SK-N-SH (cell line): ENCODE data around the gene ASPSCR1.

Experiments
- CTCF ChIP-seq: fragments of 200-600 bp; sonication (generic); IDR thresholded peaks from 2 replicates; pipeline ENCODE4 v1.6.1; 2017; ENCODE audit warnings: antibody characterized with exemption, mild to moderate bottlenecking, moderate library complexity
- EZH2phosphoT487 ChIP-seq: fragments of 200-600 bp; sonication (generic); IDR thresholded peaks from 2 replicates; pipeline ENCODE4 v1.6.1; 2017; ENCODE audit warnings: low read depth, mixed run types, mild to moderate bottlenecking, antibody characterized with exemption, moderate library complexity, borderline replicate concordance
- FOXM1 ChIP-seq: IDR thresholded peaks from 2 replicates; pipeline ENCODE4 v1.4.0; 2012; ENCODE audit warnings: low read depth, mild to moderate bottlenecking
- MAX ChIP-seq: IDR thresholded peaks from 2 replicates; pipeline ENCODE4 v1.4.0; 2012; ENCODE audit warnings: low read depth
- NRF1 ChIP-seq: IDR thresholded peaks from 2 replicates; pipeline ENCODE4 v1.6.1; 2012; ENCODE audit warnings: low read depth, mild to moderate bottlenecking, low read length
- RAD21 ChIP-seq: IDR thresholded peaks from 2 replicates; pipeline ENCODE4 v1.6.1; 2012; ENCODE audit warnings: mild to moderate bottlenecking, low read length
- RXRA ChIP-seq: IDR thresholded peaks from 2 replicates; pipeline ENCODE4 v1.4.0; 2012; ENCODE audit warnings: low read depth, mild to moderate bottlenecking, borderline replicate concordance
- TCF12 ChIP-seq: IDR thresholded peaks from 2 replicates; pipeline ENCODE4 v1.4.0; 2012
- ZBTB33 ChIP-seq: IDR thresholded peaks from 2 replicates; pipeline ENCODE4 v1.4.0; 2012; ENCODE audit warnings: low read depth, borderline replicate concordance

DNA sequence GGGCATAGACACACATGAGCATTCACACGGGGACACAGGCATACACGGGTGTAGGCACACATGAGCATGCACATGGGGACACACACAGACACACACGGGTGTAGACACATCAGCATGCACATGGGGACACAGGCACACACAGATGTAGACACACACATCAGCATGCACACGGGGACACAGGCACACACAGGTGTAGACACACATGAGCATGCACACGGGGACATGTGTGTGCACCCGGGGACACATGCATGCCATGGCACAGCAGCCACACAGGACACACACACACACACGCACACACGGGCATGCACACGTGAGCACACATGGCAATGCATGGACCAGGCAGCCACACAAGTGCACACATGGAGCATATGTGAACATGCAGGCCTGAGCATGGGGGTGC lies 65.2 kb downstream of the ASPSCR1 start:
- TF ChIP-seq CTCF (no peak), RAD21 (no peak), EZH2phosphoT487 (no peak), NRF1 (no peak), TCF12 (no peak), ZBTB33 (no peak), RXRA (no peak), FOXM1 (no peak), MAX (no peak)
